DMS79 treated with DMSO at 0.1 percent for 48 hours (cell line): ENCODE data around the gene ADRM1.

Experiments used
- DNase-seq: peaks from one replicate; lab custom pipeline; 2025; lab: John Stamatoyannopoulos, UW

The ADRM1 gene

DNA sequence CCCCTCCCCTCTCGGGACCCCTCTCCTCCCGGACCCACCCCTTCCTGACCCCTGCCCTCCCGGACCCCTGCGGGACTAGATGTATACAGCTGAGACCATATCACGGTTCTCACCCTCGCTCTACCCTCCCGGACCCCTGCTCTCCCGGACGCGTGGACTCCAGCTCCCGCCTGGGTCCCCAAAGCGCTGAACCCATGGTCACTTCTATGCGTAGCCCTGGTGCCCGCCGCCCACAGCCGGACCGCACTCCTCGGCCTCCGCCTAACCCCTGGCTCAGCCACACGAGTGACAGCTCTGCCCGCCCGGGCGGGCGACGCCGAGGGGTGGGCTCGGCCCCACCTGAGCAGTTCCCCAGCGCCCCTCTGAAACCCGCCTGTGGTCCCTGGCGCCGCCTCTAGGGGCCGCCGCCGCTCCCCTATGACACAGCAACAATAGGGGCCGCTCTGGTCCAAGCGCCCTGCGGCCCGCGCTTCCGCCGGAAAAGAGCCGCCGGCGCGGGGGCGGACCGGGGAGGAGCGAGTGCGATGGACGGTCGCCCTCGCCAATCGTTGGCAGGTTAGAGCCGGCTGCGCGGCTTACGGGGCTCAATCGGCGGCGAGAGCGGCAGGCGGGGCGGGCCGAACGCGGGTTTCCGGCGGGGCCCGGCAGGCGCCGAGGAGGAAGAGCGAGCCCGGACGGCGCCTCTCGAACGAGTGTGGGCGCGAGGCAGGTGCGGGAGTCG, at the start of gene ADRM1:
ADRM1 (plus strand) TSS at position 657 of the 721 bp plus-strand sequence. CDS start 572 bp downstream, outside the sequence.
- peak; percentile 87 for DNase-seq

DNA sequence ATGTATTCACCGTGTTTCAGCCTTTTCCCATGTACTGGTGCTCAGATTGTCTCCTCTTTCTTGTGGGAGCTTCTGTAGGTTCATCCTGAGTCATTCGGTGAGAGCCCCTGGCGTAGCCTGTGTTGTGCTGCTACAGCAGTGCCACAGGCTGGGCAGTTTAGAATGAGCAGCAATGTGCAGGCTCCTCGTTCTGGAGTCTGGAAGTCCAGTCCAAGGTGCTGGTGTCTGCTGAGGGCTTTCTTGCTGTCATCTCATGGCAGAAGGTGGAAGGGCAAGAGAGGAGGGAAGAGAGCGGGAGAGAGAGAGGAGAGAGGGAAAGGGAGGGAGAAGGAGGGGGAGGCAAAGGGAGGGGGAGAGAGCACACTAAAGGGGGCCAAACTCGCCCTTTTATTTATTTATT, 49.4 kb upstream of the ADRM1 start:
- no peak for DNase-seq

DNA sequence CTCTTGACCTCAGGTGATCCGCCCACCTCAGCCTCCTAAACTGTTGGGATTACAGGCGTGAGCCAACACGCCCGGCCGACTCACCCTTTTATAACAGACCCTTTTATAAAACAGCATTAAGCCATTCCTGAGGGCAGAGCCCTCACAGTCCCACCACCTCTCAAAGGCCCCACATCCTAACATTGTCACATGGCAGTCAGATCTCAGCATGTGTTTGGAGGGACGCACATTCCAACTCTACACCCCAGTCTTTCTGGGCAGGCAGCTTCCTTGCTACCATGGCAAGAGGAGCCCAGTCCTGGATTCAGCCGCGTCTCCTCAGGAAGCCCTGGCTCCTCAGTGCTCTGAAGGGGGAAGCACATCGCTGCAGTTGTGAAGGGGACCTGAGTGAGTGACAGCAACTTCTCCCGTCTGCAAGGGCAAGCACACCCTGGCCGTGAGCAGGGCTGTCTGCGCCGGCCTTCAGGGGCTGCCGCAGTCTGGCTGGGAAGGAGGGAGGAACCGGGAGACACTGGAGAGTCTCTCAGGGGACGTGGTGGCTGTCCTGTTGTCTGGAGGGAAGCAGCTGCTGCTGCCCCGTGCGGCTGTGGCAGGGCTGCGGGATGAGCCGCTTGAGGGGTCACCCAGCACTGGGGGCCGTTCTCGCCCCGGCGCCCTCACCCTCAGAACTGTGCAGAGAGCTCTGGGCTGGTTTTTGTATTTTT, 48.6 kb upstream of the ADRM1 start:
- no peak for DNase-seq

DNA sequence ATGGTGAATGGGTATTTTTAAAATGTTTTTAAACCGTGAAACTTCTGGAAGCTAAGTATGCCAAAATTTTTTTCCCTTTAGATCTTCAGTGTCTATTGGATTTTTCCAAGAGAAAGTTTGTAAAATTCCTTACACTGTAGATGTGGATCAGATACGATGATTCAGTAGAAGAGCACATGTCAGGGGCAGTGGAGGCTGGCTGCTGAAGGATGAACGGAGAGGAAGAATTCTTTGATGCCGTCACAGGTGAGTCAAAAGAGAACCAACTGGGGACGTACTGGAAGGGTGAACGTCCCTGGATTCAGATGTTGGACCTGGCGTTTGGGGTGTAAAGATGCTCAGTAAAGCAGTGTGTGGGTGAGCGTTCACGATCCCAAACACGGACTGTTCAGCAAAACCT, 46.8 kb upstream of the ADRM1 start:
- no peak for DNase-seq

DNA sequence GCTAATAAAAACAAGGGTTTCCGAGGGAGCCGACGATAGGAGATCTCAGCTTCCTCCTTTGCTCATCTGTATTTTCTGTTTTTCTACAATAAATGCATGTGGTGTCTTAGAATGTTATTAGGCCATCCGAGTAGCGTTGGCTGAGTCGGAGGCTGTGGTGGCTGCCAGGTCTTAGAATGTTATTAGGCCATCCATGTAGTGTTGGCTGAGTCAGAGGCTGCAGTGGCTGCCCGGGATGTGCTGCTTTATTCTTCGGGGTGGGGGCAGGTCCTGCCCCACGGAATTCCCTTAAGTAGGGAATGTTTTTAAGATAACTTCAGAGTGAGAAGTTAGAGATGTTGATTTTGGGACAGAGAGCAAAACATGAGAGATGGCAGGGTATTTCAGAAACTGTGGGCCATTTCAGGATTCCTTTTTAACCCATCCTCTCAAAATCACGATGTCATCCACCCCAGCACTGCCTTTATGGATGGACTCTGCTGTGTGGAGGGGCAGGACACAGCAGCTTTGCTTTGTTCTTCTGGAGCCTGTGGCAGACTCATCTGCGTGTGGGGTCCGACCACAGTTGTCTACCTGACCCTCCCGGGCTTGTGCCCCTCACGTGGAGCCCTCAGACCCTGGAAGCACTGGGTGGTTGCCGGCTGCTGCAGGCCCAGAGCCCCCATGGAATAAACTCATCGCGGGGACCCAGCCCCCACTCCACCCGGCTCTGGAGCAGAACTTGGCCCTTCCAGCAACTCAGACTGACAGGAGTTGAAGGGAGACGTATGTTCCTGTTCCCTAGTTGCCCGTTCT, 44.1 kb upstream of the ADRM1 start:
- no peak for DNase-seq

- DNase-seq: no peak
These were observed 43.6 kb upstream of the ADRM1 start for GRCh38 chr20:62259294-62259565.

GRCh38 chr20:62262064-62262463, 40.7 kb upstream of the ADRM1 start:
- no peak for DNase-seq

DNA sequence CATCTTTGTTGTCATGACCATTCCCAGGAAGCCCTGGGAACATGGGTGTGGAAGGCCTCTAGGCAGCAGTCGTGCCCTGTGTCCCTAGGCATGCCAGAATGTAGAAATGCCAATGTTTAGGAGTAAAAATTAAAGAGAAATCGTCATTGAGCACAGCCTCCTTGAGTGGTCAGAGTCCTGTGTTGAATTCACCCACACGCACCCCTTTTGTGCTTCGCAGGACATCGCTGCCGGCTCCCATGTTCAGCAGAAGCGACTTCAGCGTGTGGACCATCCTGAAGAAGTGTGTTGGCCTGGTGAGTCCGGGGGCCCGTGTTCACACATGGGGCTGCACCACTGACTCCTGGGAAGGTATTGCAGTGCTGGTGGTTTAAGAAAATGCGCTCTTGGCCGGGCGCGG, 39.4 kb upstream of the ADRM1 start:
- no peak for DNase-seq

GRCh38 chr20:62265365-62265764, 37.4 kb upstream of the ADRM1 start:
- no peak for DNase-seq

- no peak for DNase-seq
These were observed 36.5 kb upstream of the ADRM1 start for GRCh38 chr20:62266340-62266739.

- DNase-seq: no peak
These were observed 35.9 kb upstream of the ADRM1 start for GRCh38 chr20:62266851-62267250.

DNA sequence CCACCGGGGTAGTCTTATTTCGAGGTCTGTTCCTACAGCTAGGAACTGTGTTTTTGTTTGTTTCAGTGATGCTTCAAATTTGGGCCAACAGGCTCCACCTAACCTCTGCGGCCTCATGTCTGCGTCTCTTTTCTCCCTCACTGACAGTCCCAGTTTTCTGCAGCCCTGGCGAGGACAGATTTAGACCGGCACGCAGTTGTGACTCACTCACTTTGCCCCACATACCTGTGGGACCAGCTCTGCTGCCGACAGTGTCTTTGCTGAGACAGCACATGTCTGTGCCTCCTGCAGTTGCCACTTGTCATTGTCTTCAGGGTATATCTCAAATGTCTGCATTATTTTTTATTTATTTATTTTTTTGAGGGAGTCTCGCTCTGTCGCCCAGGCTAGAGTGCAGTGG, 35.3 kb upstream of the ADRM1 start:
- DNase-seq: no peak

- no peak for DNase-seq
These were observed 34.4 kb upstream of the ADRM1 start for GRCh38 chr20:62268228-62268900.

DNA sequence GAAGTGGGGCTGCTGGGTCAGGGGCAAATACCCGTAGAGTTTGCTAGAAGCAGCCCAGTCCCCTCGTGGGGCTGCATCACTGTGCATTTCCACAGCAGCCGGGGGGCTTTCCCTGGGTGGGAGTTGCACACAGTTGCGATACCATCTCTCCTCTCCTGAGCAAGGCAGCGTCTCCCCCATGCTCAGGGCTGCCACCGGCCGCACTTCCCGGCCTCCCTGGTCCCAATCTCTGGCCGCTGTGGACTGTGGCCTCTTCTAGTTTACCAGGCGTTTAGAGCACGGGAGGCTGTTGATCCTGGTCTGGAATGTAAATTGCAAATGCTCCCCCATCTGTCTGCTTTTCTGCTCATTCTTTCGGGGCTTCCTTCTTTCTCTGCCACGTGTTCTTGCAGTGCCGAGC, 33.4 kb upstream of the ADRM1 start:
- no peak for DNase-seq

DNA sequence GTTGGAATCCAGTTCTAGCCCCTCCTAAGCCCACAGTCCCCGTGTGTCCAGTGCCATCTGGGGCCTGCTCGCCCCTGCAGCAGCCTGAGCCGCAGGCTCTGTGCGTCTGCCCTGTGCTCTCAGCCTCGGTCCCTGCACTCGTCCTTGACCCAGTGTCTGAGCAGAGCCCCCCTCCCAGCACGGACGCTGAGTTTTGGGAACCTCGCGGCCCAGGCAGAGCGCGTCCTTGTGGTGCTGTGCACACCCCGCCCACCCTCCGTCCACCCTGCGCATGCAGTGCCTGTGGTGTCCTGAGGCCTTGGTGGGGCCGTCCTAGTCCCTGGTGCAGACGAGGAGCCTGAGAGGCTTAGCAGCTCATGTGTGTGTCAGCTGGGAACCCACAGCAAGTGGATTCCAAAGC, 32.9 kb upstream of the ADRM1 start:
- DNase-seq: no peak

DNA sequence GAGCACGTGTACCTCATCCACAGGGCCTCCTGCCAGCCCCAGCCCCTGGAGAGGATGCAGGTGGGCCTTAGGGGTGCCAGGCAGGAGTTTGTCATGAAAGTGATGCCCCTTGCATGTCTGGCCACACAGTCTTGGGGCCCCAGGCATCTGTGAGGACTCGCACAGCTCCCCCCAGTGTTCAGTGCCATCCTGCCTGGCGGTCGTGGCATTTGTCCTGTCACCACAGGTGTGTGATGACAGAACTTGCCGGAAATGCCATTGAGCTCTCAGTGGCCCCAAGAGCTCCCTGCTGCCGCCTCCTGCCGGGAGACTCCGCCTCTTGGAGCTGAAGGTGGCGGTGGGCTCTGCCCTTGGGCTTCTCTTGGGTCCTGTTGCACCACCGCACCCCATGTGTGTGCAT, 30.6 kb upstream of the ADRM1 start:
- DNase-seq: no peak

GRCh38 chr20:62273416-62273815, 29.4 kb upstream of the ADRM1 start:
- DNase-seq: no peak

- DNase-seq: peak; percentile 9
These were observed 28.4 kb upstream of the ADRM1 start for GRCh38 chr20:62274332-62274950.

DNA sequence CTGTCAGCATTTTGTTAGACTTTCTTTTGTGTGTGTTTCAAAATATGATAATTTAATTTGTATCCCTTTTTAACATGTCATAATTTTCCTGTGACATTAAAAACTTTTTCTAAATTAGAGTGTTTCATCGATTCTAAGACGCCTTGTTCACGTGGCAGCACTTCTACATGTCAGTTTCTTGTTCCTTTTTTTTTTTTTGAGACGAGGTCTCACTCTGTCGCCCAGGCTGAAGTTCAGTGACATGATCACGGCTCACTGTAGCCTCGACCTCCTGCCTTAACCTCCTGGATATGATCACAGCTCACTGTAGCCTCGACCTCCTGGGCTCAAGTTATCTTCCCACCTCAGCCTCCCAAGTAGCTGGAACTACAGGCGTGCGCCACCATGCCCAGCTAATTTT, 27.6 kb upstream of the ADRM1 start:
- DNase-seq: no peak

DNA sequence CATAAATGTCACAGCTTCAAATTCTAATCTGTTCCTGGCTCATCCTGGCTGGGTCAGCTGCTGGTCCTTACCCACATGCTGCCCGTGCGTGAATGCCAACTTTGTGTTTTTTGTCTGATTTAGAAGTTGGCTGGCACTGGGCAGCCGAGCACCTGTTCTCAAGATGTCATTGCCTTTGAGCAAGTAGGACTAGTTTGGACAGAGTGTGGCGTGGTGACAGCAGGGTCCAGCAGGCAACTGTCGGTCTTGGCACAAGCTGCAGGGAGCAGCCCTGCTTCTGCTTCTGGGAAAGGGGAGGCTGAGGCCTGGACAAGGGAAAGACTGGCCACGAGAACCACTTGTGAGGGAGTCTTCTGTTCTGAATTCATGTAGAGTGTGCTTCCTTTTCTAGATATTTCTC, 26.4 kb upstream of the ADRM1 start:
- no peak for DNase-seq

GRCh38 chr20:62277253-62277652, 25.5 kb upstream of the ADRM1 start:
- no peak for DNase-seq

DNA sequence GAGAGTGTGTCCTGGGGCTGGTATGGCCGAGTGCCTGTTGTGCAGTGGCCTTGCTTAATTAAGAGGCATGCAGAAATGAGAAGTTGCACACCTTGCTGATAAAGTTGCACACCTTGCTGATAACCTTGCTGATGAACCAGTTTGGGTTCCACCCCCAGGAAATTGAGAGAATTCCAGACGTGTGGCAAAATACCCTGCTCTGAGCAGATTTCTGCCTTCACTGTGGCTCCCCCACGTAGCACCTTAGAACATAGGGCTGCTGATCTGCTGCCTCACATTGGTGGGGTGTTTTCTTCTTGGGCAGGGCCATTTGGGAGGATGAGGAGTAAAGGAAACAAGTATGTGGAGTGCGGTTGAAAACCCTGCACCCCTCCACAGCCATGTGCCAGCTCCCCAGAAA, 22.5 kb upstream of the ADRM1 start:
- no peak for DNase-seq
